ENCODE measurements around the gene PPP2R2C. TPM values are rescaled to one million over a fixed set of nuclear protein-coding genes. Genes with fewer than 3 reads are reported as not detected.

Gene PPP2R2C
- polyA plus RNA-seq (2013, experiment 1 of 2; ENCODE audit: insufficient read length) = 0.06 TPM
- 0.20 TPM for polyA plus RNA-seq (2013, experiment 2 of 2; ENCODE audit: insufficient read length)

GRCh38 chr4:6472387-6473263 is at the start of gene PPP2R2C:
PPP2R2C (minus strand) TSS chr4:6472614; CDS start chr4:6472229, 385 bp downstream.
- DNase-seq = no peak

GRCh38 chr4:6520978-6521377 is 48.6 kb upstream of the PPP2R2C start:
- no peak for DNase-seq

- DNase-seq = no peak
These were observed 47.7 kb upstream of the PPP2R2C start for GRCh38 chr4:6520051-6520636.

GRCh38 chr4:6517171-6517570 is 44.8 kb upstream of the PPP2R2C start:
- DNase-seq = no peak

GRCh38 chr4:6516762-6517161 is 44.3 kb upstream of the PPP2R2C start:
- DNase-seq = no peak

- no peak for DNase-seq
These were observed 43.9 kb upstream of the PPP2R2C start for GRCh38 chr4:6516281-6516680.

GRCh38 chr4:6513678-6514077 is 41.3 kb upstream of the PPP2R2C start:
- DNase-seq = no peak

GRCh38 chr4:6509587-6509986 is 37.2 kb upstream of the PPP2R2C start:
- no peak for DNase-seq

GRCh38 chr4:6507345-6507744 is 34.9 kb upstream of the PPP2R2C start:
- DNase-seq = no peak

GRCh38 chr4:6506616-6507140 is 34.3 kb upstream of the PPP2R2C start:
- no peak for DNase-seq

- no peak for DNase-seq
These were observed 32.6 kb upstream of the PPP2R2C start for GRCh38 chr4:6504900-6505496.

- no peak for DNase-seq
These were observed 30.5 kb upstream of the PPP2R2C start for GRCh38 chr4:6502747-6503465.

GRCh38 chr4:6502147-6502546 is 29.7 kb upstream of the PPP2R2C start:
- DNase-seq = no peak

GRCh38 chr4:6501171-6501570 is 28.8 kb upstream of the PPP2R2C start:
- no peak for DNase-seq

GRCh38 chr4:6500481-6501140 is 28.2 kb upstream of the PPP2R2C start:
- DNase-seq = no peak

GRCh38 chr4:6499238-6499600 is 26.8 kb upstream of the PPP2R2C start:
- DNase-seq = no peak

GRCh38 chr4:6498511-6499237 is 26.3 kb upstream of the PPP2R2C start:
- no peak for DNase-seq

GRCh38 chr4:6497796-6498195 is 25.4 kb upstream of the PPP2R2C start:
- DNase-seq = no peak

GRCh38 chr4:6495736-6496135 is 23.3 kb upstream of the PPP2R2C start:
- no peak for DNase-seq

GRCh38 chr4:6495296-6495590 is 22.8 kb upstream of the PPP2R2C start:
- DNase-seq = no peak

- DNase-seq = no peak
These were observed 22.2 kb upstream of the PPP2R2C start for GRCh38 chr4:6494431-6495295.

Data from fibroblast of skin of back (primary cell).